Esophagus squamous epithelium (tissue), 4 donors: ENCODE data around the gene TSPAN11.

Source experiments
- CTCF ChIP-seq, 6 experiments: fragments of 450-650 bp in 4 of 6; fragments of 200-600 bp in 2 of 6; sonication (generic) in 2 of 6; IDR thresholded peaks; one replicate each; pipeline ENCODE4 v1.5.1; 2016 to 2019; ENCODE audit warnings: antibody characterized with exemption in 6 of 6, mild to moderate bottlenecking in 4 of 6, moderate library complexity in 4 of 6
- POLR2A ChIP-seq, 4 donors: fragments of 450-650 bp; IDR thresholded peaks; one replicate each; pipeline ENCODE4 v1.6.1; 2017; ENCODE audit warnings: antibody characterized with exemption in 4 of 4, mild to moderate bottlenecking in 4 of 4, moderate library complexity in 3 of 4

- no peak for TF ChIP-seq CTCF (IDR thresholded peaks at IDR 0.05)
- TF ChIP-seq POLR2A (IDR thresholded peaks at IDR 0.05) = no peak
These were observed 35.5 kb downstream of the TSPAN11 start for GRCh38 chr12:30962047-30962446.
